ENCODE results near the gene IKBKE. TPM values are rescaled to one million over a fixed set of nuclear protein-coding genes. Genes with fewer than 3 reads are reported as not detected.

IKBKE gene
- total and polyA plus RNA-seq, 12 donors = 2.9 to 11.1 (median 6.1) TPM

DNA sequence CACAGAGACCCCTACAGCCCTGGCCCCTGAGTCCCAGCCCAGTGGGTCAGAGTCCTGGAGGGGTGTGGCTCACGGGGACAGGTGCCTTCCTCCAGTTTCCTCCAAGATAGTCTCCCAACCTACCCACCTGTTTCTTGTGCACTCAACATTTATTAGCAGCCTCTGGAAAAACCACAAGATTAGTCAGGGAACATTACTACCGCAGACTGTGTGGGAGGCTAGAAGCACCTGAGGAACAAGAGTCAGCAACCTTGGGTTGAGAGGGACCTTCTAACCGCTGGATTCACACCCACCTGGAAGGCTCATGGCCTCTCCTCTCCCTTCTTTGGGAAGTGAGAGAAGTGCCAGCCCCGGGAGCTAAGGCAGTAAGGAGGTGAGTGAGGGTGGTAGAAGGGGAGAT lies 22.5 kb upstream of the IKBKE start:
- no peaks in the 10 kb centered on the region for H3K9me3 ChIP-seq (replicated peaks in 1 of 3)
- H3K27me3 ChIP-seq = no peaks in the 10 kb centered on the region
- peak in 1 of 7 donors; percentile 17 for DNase-seq
- TF ChIP-seq CTCF (IDR thresholded peaks at IDR 0.05) = no peak
- no peak for TF ChIP-seq POLR2A (IDR thresholded peaks at IDR 0.05)
- H3K4me3 ChIP-seq = no peak overlapping the region
- peaks cover 7 to 12% of the 10 kb centered on the region in 2 donors for H3K4me1 ChIP-seq (replicated peaks in 1 of 2)
- WGBS, 4 donors = 88 to 100% (median 98%) methylated on average over 4 of the region's 4 CpGs
- no peak overlapping the region for H3K27ac ChIP-seq
- intact Hi-C loops (cut with DNase I) = no loop called here
- peaks cover 0 to 71% of the 10 kb centered on the region in 2 donors for H3K36me3 ChIP-seq (replicated peaks in 1 of 2)

- H3K36me3 ChIP-seq (replicated peaks in 1 of 2) = peaks cover 0 to 75% of the 10 kb centered on the region in 2 donors
- no peak for DNase-seq
These were observed 21.8 kb upstream of the IKBKE start for GRCh38 chr1:206448471-206448870.

GRCh38 chr1:206449565-206449964 lies 20.7 kb upstream of the IKBKE start:
- Histone ChIP-seq H3K36me3 (replicated peaks in 1 of 2) (peaks cover 0 to 74% of the 10 kb centered on the region in 2 donors), H3K9me3 (replicated peaks in 1 of 3) (no peaks in the 10 kb centered on the region), H3K4me3 (no peak overlapping the region), H3K4me1 (replicated peaks in 1 of 2) (peaks cover 7 to 12% of the 10 kb centered on the region in 2 donors), H3K27ac (no peak overlapping the region), H3K27me3 (no peaks in the 10 kb centered on the region)
- TF ChIP-seq CTCF (IDR thresholded peaks at IDR 0.05) = no peak
- TF ChIP-seq POLR2A (IDR thresholded peaks at IDR 0.05) = no peak
- DNase-seq = no peak
- WGBS, 4 donors = 84 to 97% (median 91%) methylated on average over 1 of the region's 1 CpG
- intact Hi-C loops (cut with DNase I) = no loop called here

More at GRCh38 chr1:206448471-206448870, 21.8 kb upstream of the IKBKE start:
- Histone ChIP-seq H3K27ac (no peak overlapping the region), H3K4me1 (replicated peaks in 1 of 2) (peaks cover 7 to 12% of the 10 kb centered on the region in 2 donors), H3K4me3 (no peak overlapping the region), H3K27me3 (no peaks in the 10 kb centered on the region), H3K9me3 (replicated peaks in 1 of 3) (no peaks in the 10 kb centered on the region)
- TF ChIP-seq CTCF (IDR thresholded peaks at IDR 0.05) (no peak), POLR2A (IDR thresholded peaks at IDR 0.05) (no peak)
- intact Hi-C loops (cut with DNase I) = no loop called here
- WGBS, 4 donors = 82 to 98% (median 98%) methylated on average over 4 of the region's 4 CpGs

DNA sequence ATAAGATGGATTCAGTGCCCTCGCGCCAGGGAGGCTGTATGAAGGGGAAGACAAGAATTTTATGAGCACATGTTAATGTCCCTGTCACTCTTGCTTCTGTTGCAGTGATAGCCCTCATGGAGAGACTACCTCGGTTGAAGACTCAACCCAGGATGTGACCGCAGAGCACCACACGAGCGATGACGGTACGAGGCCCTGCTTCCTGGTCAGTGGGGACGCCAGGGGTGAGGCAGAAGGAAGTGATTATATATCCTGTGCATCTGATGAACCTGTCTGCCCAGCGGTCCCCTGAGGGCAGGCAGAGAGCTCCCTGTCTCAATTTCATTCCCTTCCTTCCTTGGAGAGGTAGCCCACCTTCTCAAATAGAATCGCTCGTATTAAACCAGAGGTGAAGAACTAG lies 20.0 kb upstream of the IKBKE start:
- WGBS, 4 donors = 89 to 96% (median 92%) methylated on average over 12 of the region's 12 CpGs
- TF ChIP-seq CTCF (IDR thresholded peaks at IDR 0.05) = no peak
- no peak for TF ChIP-seq POLR2A (IDR thresholded peaks at IDR 0.05)
- Histone ChIP-seq H3K4me1 (replicated peaks in 1 of 2) (peaks cover 4 to 5% of the 10 kb centered on the region in 2 donors), H3K27ac (no peak overlapping the region), H3K9me3 (replicated peaks in 1 of 3) (no peaks in the 10 kb centered on the region), H3K4me3 (no peak overlapping the region), H3K36me3 (replicated peaks in 1 of 2) (peaks cover 0 to 80% of the 10 kb centered on the region in 2 donors), H3K27me3 (no peaks in the 10 kb centered on the region)
- intact Hi-C loops (cut with DNase I) = no loop called here
- no peak for DNase-seq
